HEK293 (cell line): ENCODE data around the gene WIPF3.
"Not testable (repeated sequence)": the region's sequence is repeated elsewhere in the genome, so short reads cannot be mapped to it uniquely, and the experiment has no call there.

Experiments used
- CTCF ChIA-PET: fragments of 350-600 bp; formaldehyde crosslinking; extraction: SDS; loops from one replicate; lab custom pipeline; 2021; ENCODE audit warnings: antibody characterized with exemption; lab: Yijun Ruan, JAX
- POLR2A ChIA-PET: fragments of 300-600 bp; formaldehyde crosslinking; extraction: SDS; loops from one replicate; lab custom pipeline; 2020; ENCODE audit warnings: antibody characterized with exemption, inconsistent platforms; lab: Yijun Ruan, JAX
- H3K27ac ChIP-seq: fragments of 200-500 bp; sonication (Bioruptor generic); 2 replicates; pipeline ENCODE4 v1.5.1; 2014; ENCODE audit warnings: low read depth, low read length, control low read depth, inconsistent platforms; ENCODE audit errors: extremely low read depth
- H3K36me3 ChIP-seq, 2 experiments: fragments of 200-500 bp in 1 of 2; sonication (Bioruptor generic) in 1 of 2; 1 replicate in 1 of 2; 2 replicates in 1 of 2; pipeline ENCODE4 v1.5.1; 2014 to 2017; ENCODE audit warnings: inconsistent platforms in 2 of 2, low read length in 2 of 2; ENCODE audit not compliant: control insufficient read depth in 2 of 2, insufficient read depth in 1 of 2
- H3K4me1 ChIP-seq: fragments of 200-500 bp; sonication (Bioruptor generic); 2 replicates; pipeline ENCODE4 v1.5.1; 2014; ENCODE audit warnings: mild to moderate bottlenecking, low read length, inconsistent platforms; ENCODE audit not compliant: control insufficient read depth, insufficient read depth
- H3K4me3 ChIP-seq: 2 replicates; pipeline ENCODE4 v1.5.1; 2011; ENCODE audit warnings: low read depth, mild to moderate bottlenecking, control low read depth, low read length, moderate library complexity
- H3K9me3 ChIP-seq: fragments of 200-500 bp; sonication (Bioruptor generic); 2 replicates; pipeline ENCODE4 v1.5.1; 2014; ENCODE audit warnings: low read depth, low read length, inconsistent platforms; ENCODE audit not compliant: control insufficient read depth, insufficient read depth
- BCL11A ChIP-seq: fragments of 450-650 bp; formaldehyde crosslinking; IDR thresholded peaks from 2 replicates; pipeline ENCODE4 v1.5.1; 2016; ENCODE audit warnings: low read depth, missing biosample characterization, missing genetic modification characterization
- INSM2 ChIP-seq: fragments of 450-650 bp; formaldehyde crosslinking; IDR thresholded peaks from 2 replicates; pipeline ENCODE4 v1.5.1; 2016; ENCODE audit warnings: missing biosample characterization, missing genetic modification characterization
- TSHZ1 ChIP-seq: fragments of 450-650 bp; formaldehyde crosslinking; IDR thresholded peaks from 2 replicates; pipeline ENCODE4 v1.5.1; 2016; ENCODE audit warnings: missing biosample characterization, missing genetic modification characterization, borderline replicate concordance
- ZBTB11 ChIP-seq: fragments of 450-650 bp; formaldehyde crosslinking; conservative IDR thresholded peaks from 2 replicates; pipeline ENCODE4 v1.5.1; 2016; ENCODE audit warnings: low read depth, missing biosample characterization, missing genetic modification characterization
- ZNF23 ChIP-seq: fragments of 450-650 bp; formaldehyde crosslinking; IDR thresholded peaks from 2 replicates; pipeline ENCODE4 v1.5.1; 2016; ENCODE audit warnings: missing biosample characterization, missing genetic modification characterization, borderline replicate concordance
- ZNF555 ChIP-seq: fragments of 450-650 bp; formaldehyde crosslinking; conservative IDR thresholded peaks from 2 replicates; pipeline ENCODE4 v1.5.1; 2017; ENCODE audit warnings: missing biosample characterization, mild to moderate bottlenecking, missing genetic modification characterization, inconsistent platforms
- ZNF654 ChIP-seq: fragments of 450-650 bp; formaldehyde crosslinking; IDR thresholded peaks from 2 replicates; pipeline ENCODE4 v1.5.1; 2016; ENCODE audit warnings: low read depth, missing biosample characterization, missing genetic modification characterization
- ZNF704 ChIP-seq: fragments of 450-650 bp; formaldehyde crosslinking; IDR thresholded peaks from 2 replicates; pipeline ENCODE4 v1.5.1; 2016; ENCODE audit warnings: missing biosample characterization, missing genetic modification characterization
- ZNF747 ChIP-seq: fragments of 450-650 bp; formaldehyde crosslinking; IDR thresholded peaks from 2 replicates; pipeline ENCODE4 v1.5.1; 2016; ENCODE audit warnings: missing biosample characterization, missing genetic modification characterization

Gene WIPF3

GRCh38 chr7:29890251-29890650 lies 83.9 kb downstream of the WIPF3 start:
- no peak for TF ChIP-seq TSHZ1 (tag by site-specific recombination)
- ChIA-PET POLR2A (no interaction called here), CTCF (no interaction called here)
- H3K4me3 ChIP-seq: no peak overlapping the region
- no peaks in the 10 kb centered on the region for H3K36me3 ChIP-seq
- H3K9me3 ChIP-seq: no peaks in the 10 kb centered on the region
- peaks cover 5% of the 10 kb centered on the region for H3K4me1 ChIP-seq
- no peak overlapping the region for H3K27ac ChIP-seq

- H3K27ac ChIP-seq, H3K4me1 ChIP-seq, H3K4me3 ChIP-seq, H3K9me3 ChIP-seq, CTCF ChIA-PET, H3K36me3 ChIP-seq, POLR2A ChIA-PET: not testable (repeated sequence)
Observed at GRCh38 chr7:29890786-29891185, 84.5 kb downstream of the WIPF3 start.

- H3K36me3 ChIP-seq: no peaks in the 10 kb centered on the region
- H3K4me3 ChIP-seq: no peak overlapping the region
- no peak overlapping the region for H3K27ac ChIP-seq
- TF ChIP-seq BCL11A (tag by site-specific recombination) (no peak), ZNF555 (tag by site-specific recombination) (no peak), ZNF23 (tag by site-specific recombination) (no peak), ZNF747 (no peak), ZBTB11 (no peak), INSM2 (tag by site-specific recombination) (no peak), ZNF704 (tag by site-specific recombination) (no peak), ZNF654 (tag by site-specific recombination) (no peak)
- peaks cover 5% of the 10 kb centered on the region; the same call in 1 of the 2 replicates for H3K4me1 ChIP-seq
- ChIA-PET CTCF (no interaction called here), POLR2A (no interaction called here)
- no peaks in the 10 kb centered on the region; the same call in 1 of the 2 replicates for H3K9me3 ChIP-seq
Observed at GRCh38 chr7:29891766-29892165, 85.5 kb downstream of the WIPF3 start.
